ENCODE measurements around the gene PHOSPHO2. TPM values are rescaled to one million over a fixed set of nuclear protein-coding genes. Genes with fewer than 3 reads are reported as not detected.

Gene PHOSPHO2
- total and polyA plus RNA-seq, 2 experiments from 2014 or later, result 8.3 to 8.7 TPM

DNA sequence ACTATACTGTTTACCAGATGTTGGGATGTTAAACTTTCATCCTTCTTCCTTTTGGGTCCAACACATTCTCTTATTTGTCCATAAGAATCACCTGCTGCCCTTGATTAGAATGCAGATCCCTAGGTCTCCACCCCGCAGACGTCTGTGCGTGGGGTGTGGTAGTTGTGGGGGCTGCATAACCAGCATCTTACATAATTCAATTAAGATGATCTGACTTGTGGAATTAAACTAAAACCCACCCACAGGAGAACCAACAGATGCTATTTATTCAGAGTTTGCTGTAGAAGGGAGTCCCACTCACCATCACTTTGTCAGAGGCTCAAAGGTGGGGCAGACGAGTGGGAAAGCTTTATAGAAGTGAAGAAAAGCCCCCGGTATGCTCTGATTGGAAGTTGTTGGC lies 37.8 kb downstream of the PHOSPHO2 start:
- Histone ChIP-seq H2AFZ (no peak overlapping the region), H3K9me2 (ENCODE audit: insufficient read depth) (no peaks in the 10 kb centered on the region), H4K20me1 (replicated peaks; ENCODE audit: insufficient read depth) (0 out of 2 replicates have a peak, but pooled peaks cover 6% of the 10 kb centered on the region), H3K4me2 (no peak overlapping the region), H3K4me1 (ENCODE audit: insufficient read depth) (peaks cover 22% of the 10 kb centered on the region), H3K36me3 (ENCODE audit: insufficient read depth) (no peaks in the 10 kb centered on the region; the same call in 1 of the 2 replicates), H3K4me3 (no peak overlapping the region), H3K27me3 (ENCODE audit: insufficient read depth) (peaks cover 7% of the 10 kb centered on the region), H3F3A (replicated peaks; ENCODE audit: low read depth) (0 out of 2 replicates have a peak, but pooled peaks cover 3% of the 10 kb centered on the region), H3K27ac (ENCODE audit: low read depth) (no peak overlapping the region), H3K79me2 (replicated peaks; ENCODE audit: insufficient read depth) (peaks cover 28% of the 10 kb centered on the region)
- Mint-ChIP-seq H3K4me1 (peaks cover 30% of the 10 kb centered on the region), H3K27ac (no peak overlapping the region), H3K27me3 (ENCODE audit: insufficient read depth, low read depth, poor library complexity) (peaks cover 9% of the 10 kb centered on the region), H3K36me3 (ENCODE audit: low read depth) (peaks cover 16% of the 10 kb centered on the region), H3K9me3 (no peaks in the 10 kb centered on the region), H3K4me3 (peak overlapping the region; percentile 39; the same call in 2 of the 3 replicates)
- DNase-seq (ENCODE audit: low spot score) (no peak), ATAC-seq (no peak)
- TF ChIP-seq CREB1 (CRISPR knock-in tag; IDR thresholded peaks at IDR 0.05; ENCODE audit: low read depth) (no peak), NANOG (IDR thresholded peaks at IDR 0.05; ENCODE audit: borderline replicate concordance) (no peak), JUNB (IDR thresholded peaks at IDR 0.05; ENCODE audit: unreplicated experiment) (no peak)
- TF ChIP-seq, protein P1, sequence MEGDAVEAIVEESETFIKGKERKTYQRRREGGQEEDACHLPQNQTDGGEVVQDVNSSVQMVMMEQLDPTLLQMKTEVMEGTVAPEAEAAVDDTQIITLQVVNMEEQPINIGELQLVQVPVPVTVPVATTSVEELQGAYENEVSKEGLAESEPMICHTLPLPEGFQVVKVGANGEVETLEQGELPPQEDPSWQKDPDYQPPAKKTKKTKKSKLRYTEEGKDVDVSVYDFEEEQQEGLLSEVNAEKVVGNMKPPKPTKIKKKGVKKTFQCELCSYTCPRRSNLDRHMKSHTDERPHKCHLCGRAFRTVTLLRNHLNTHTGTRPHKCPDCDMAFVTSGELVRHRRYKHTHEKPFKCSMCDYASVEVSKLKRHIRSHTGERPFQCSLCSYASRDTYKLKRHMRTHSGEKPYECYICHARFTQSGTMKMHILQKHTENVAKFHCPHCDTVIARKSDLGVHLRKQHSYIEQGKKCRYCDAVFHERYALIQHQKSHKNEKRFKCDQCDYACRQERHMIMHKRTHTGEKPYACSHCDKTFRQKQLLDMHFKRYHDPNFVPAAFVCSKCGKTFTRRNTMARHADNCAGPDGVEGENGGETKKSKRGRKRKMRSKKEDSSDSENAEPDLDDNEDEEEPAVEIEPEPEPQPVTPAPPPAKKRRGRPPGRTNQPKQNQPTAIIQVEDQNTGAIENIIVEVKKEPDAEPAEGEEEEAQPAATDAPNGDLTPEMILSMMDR (conservative IDR thresholded peaks at IDR 0.05; ENCODE audit: low read depth in 2 of 2), result no peak

GRCh38 chr2:169732583-169733358 lies 38.5 kb downstream of the PHOSPHO2 start:
- no peak for DNase-seq (ENCODE audit: low spot score)
- Histone ChIP-seq H3K9me2 (ENCODE audit: insufficient read depth) (no peaks in the 10 kb centered on the region), H3K4me3 (peak overlapping the region; percentile 87), H2AFZ (peak overlapping the region; percentile 99), H3F3A (replicated peaks; ENCODE audit: low read depth) (0 out of 2 replicates have a peak, but pooled peaks cover 3% of the 10 kb centered on the region), H3K79me2 (replicated peaks; ENCODE audit: insufficient read depth) (peaks cover 35% of the 10 kb centered on the region), H3K4me2 (peak overlapping the region; percentile 88), H4K20me1 (replicated peaks; ENCODE audit: insufficient read depth) (0 out of 2 replicates have a peak, but pooled peaks cover 6% of the 10 kb centered on the region), H3K4me1 (ENCODE audit: insufficient read depth) (peaks cover 29% of the 10 kb centered on the region), H3K36me3 (ENCODE audit: insufficient read depth) (no peaks in the 10 kb centered on the region; the same call in 1 of the 2 replicates), H3K27ac (ENCODE audit: low read depth) (no peak overlapping the region), H3K27me3 (ENCODE audit: insufficient read depth) (peaks cover 7% of the 10 kb centered on the region)
- peaks cover 30% of the 10 kb centered on the region for H3K4me1 Mint-ChIP-seq
- peak overlapping the region; percentile 98 for H3K4me3 Mint-ChIP-seq
- H3K9me3 Mint-ChIP-seq, result no peaks in the 10 kb centered on the region; the same call in 2 of the 3 replicates
- ATAC-seq, result no peak
- H3K36me3 Mint-ChIP-seq (ENCODE audit: low read depth), result peaks cover 21% of the 10 kb centered on the region
- no peak overlapping the region for H3K27ac Mint-ChIP-seq
- H3K27me3 Mint-ChIP-seq (ENCODE audit: insufficient read depth, low read depth, poor library complexity), result peaks cover 9% of the 10 kb centered on the region
- TF ChIP-seq JUNB (IDR thresholded peaks at IDR 0.05; ENCODE audit: unreplicated experiment) (no peak), EZH2 (IDR thresholded peaks at IDR 0.05; ENCODE audit: low read depth, unreplicated experiment) (no peak), ZNF462 (CRISPR knock-in tag; IDR thresholded peaks at IDR 0.05) (no peak), EZH2phosphoT487 (IDR thresholded peaks at IDR 0.05; ENCODE audit: unreplicated experiment) (no peak), POLR2AphosphoS5 (IDR thresholded peaks at IDR 0.05; ENCODE audit: low read depth) (no peak), CREB1 (CRISPR knock-in tag; IDR thresholded peaks at IDR 0.05; ENCODE audit: low read depth) (no peak), STAT1 (IDR thresholded peaks at IDR 0.05; ENCODE audit: unreplicated experiment) (no peak), ZNF331 (CRISPR knock-in tag; IDR thresholded peaks at IDR 0.05; ENCODE audit: low read depth) (no peak)
- TF ChIP-seq, protein P2, sequence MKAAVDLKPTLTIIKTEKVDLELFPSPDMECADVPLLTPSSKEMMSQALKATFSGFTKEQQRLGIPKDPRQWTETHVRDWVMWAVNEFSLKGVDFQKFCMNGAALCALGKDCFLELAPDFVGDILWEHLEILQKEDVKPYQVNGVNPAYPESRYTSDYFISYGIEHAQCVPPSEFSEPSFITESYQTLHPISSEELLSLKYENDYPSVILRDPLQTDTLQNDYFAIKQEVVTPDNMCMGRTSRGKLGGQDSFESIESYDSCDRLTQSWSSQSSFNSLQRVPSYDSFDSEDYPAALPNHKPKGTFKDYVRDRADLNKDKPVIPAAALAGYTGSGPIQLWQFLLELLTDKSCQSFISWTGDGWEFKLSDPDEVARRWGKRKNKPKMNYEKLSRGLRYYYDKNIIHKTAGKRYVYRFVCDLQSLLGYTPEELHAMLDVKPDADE (IDR thresholded peaks at IDR 0.05), result no peak
